WTC11 (cell line): Measurements from ENCODE around the gene SUSD4. TPM values are rescaled to one million over a fixed set of nuclear protein-coding genes. Genes with fewer than 3 reads are reported as not detected.

Experiments used
- ATAC-seq: fragments of 200-7000 bp; cut with Tn5 transposase; 2 replicates; pipeline ENCODE4 v1.10.0; 2021; ENCODE audit warnings: mild to moderate bottlenecking, moderate library complexity
- CTCF ChIA-PET: fragments of 300-600 bp; sonication (Branson Sonifier 250); formaldehyde crosslinking; loops from one replicate; lab custom pipeline; 2021; ENCODE audit warnings: antibody characterized with exemption; lab: Charles Lee
- POLR2A ChIA-PET: fragments of 350-600 bp; sonication (Branson Sonifier 250); formaldehyde crosslinking; loops from one replicate; lab custom pipeline; 2021; ENCODE audit warnings: antibody characterized with exemption; lab: Charles Lee
- DNase-seq: peaks from one replicate; pipeline ENCODE4 v3.0.0; 2021; ENCODE audit warnings: low spot score
- H3K27ac Mint-ChIP-seq: 2 replicates; pipeline ENCODE4 v1.8.0; 2021; ENCODE audit warnings: mixed read lengths
- H3K27me3 Mint-ChIP-seq: 2 replicates; pipeline ENCODE4 v1.8.0; 2021; ENCODE audit warnings: low read depth, mild to moderate bottlenecking, moderate library complexity, mixed read lengths
- H3K36me3 Mint-ChIP-seq: 2 replicates; pipeline ENCODE4 v1.8.0; 2021; ENCODE audit warnings: mixed read lengths
- H3K4me1 Mint-ChIP-seq: 2 replicates; pipeline ENCODE4 v1.8.0; 2022; ENCODE audit warnings: mixed read lengths
- H3K4me3 Mint-ChIP-seq: 2 replicates; pipeline ENCODE4 v1.8.0; 2021; ENCODE audit warnings: mild to moderate bottlenecking, moderate library complexity, mixed read lengths
- H3K9me3 Mint-ChIP-seq: 2 replicates; pipeline ENCODE4 v1.8.0; 2021; ENCODE audit warnings: mixed read lengths
- ARID4B ChIP-seq: sonication (generic); formaldehyde crosslinking; IDR thresholded peaks from 2 replicates; pipeline ENCODE4 v1.8.0; 2023; ENCODE audit warnings: missing genetic modification reagents, mild to moderate bottlenecking, borderline replicate concordance
- CREM ChIP-seq: sonication (generic); formaldehyde crosslinking; IDR thresholded peaks from 2 replicates; pipeline ENCODE4 v1.8.1; 2022; ENCODE audit warnings: mild to moderate bottlenecking, missing genetic modification reagents, moderate library complexity
- FOXJ3 ChIP-seq: sonication (generic); formaldehyde crosslinking; IDR thresholded peaks from 2 replicates; pipeline ENCODE4 v1.9.0; 2021; ENCODE audit warnings: missing genetic modification reagents, mild to moderate bottlenecking, borderline replicate concordance
- IRF1 ChIP-seq: sonication (generic); formaldehyde crosslinking; IDR thresholded peaks from 2 replicates; pipeline ENCODE4 v1.8.0; 2023; ENCODE audit warnings: missing genetic modification reagents
- MXD4 ChIP-seq: fragments of 250-450 bp; sonication (Bioruptor Pico); IDR thresholded peaks from 2 replicates; pipeline ENCODE4 v1.8.0; 2021; ENCODE audit warnings: mild to moderate bottlenecking, moderate library complexity, borderline replicate concordance
- NFYB ChIP-seq: sonication (generic); formaldehyde crosslinking; conservative IDR thresholded peaks from 2 replicates; pipeline ENCODE4 v1.8.0; 2022; ENCODE audit warnings: low read depth, missing genetic modification reagents
- OVOL2 ChIP-seq: fragments of 250-450 bp; sonication (Bioruptor Pico); IDR thresholded peaks from 2 replicates; pipeline ENCODE4 v1.9.0; 2021; ENCODE audit warnings: mild to moderate bottlenecking, borderline replicate concordance
- RELA ChIP-seq: sonication (generic); formaldehyde crosslinking; IDR thresholded peaks from 2 replicates; pipeline ENCODE4 v1.8.1; 2022; ENCODE audit warnings: missing genetic modification reagents, mild to moderate bottlenecking, borderline replicate concordance
- ZBTB43 ChIP-seq: sonication (generic); formaldehyde crosslinking; IDR thresholded peaks from 2 replicates; pipeline ENCODE4 v1.8.1; 2023; ENCODE audit warnings: mild to moderate bottlenecking, missing genetic modification reagents
- ZNF232 ChIP-seq: sonication (generic); formaldehyde crosslinking; IDR thresholded peaks from 2 replicates; pipeline ENCODE4 v1.8.0; 2022; ENCODE audit warnings: mild to moderate bottlenecking, missing genetic modification reagents
- ZNF671 ChIP-seq: fragments of 250-450 bp; sonication (Bioruptor Pico); IDR thresholded peaks from 2 replicates; pipeline ENCODE4 v1.8.0; 2021; ENCODE audit warnings: mild to moderate bottlenecking
- total RNA-seq: library from RNA; stranded (reverse); gene quantifications from 3 replicates; pipeline ENCODE4 v1.2.3, GENCODE V29; 2021
- TF ChIP-seq, protein P1 (sequence below): sonication (generic); formaldehyde crosslinking; IDR thresholded peaks from 2 replicates; pipeline ENCODE4 v1.8.0; 2022; ENCODE audit warnings: mild to moderate bottlenecking, missing genetic modification reagents
- TF ChIP-seq, protein P2 (sequence below): fragments of 250-450 bp; sonication (Bioruptor Pico); IDR thresholded peaks from 2 replicates; pipeline ENCODE4 v1.8.0; 2021; ENCODE audit warnings: mild to moderate bottlenecking
- TF ChIP-seq, protein P3 (sequence below): fragments of 200-600 bp; IDR thresholded peaks from 2 replicates; pipeline ENCODE4 v1.8.0; 2022; ENCODE audit warnings: antibody characterized with exemption
- TF ChIP-seq, protein P4 (sequence below): fragments of 250-450 bp; sonication (Bioruptor Pico); IDR thresholded peaks from 2 replicates; pipeline ENCODE4 v1.9.0; 2021; ENCODE audit warnings: mild to moderate bottlenecking, borderline replicate concordance

Gene SUSD4
- total RNA-seq, 1 experiment from 2014 or later, result 1.8 TPM

DNA sequence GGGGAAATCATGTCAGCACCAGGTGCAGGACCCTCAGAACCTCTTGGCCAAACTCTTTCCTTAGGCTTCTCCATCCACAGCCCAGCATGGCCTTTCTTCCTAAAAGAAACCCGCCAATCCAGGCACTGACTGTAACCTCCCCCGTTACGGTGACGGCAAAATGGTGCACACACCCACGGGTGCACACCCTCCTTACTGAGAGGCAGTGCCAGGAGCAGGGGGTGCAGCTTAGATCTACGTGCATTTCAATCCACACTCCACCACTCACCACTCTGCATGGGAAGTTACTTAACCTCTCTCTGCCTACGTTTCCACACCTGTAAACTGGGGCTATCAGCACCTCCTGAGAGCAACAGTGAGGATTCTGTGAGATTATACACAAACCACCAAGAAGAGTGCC, 31.0 kb downstream of the SUSD4 start:
- no peaks in the 10 kb centered on the region; the same call in 1 of the 2 replicates for H3K4me1 Mint-ChIP-seq
- no peaks in the 10 kb centered on the region for H3K36me3 Mint-ChIP-seq
- H3K4me3 Mint-ChIP-seq, result no peak overlapping the region
- ChIA-PET POLR2A (no interaction called here), CTCF (no interaction called here)
- no peak overlapping the region for H3K27ac Mint-ChIP-seq
- no peak for DNase-seq
- no peaks in the 10 kb centered on the region for H3K9me3 Mint-ChIP-seq
- no peak for ATAC-seq
- TF ChIP-seq, protein P1, sequence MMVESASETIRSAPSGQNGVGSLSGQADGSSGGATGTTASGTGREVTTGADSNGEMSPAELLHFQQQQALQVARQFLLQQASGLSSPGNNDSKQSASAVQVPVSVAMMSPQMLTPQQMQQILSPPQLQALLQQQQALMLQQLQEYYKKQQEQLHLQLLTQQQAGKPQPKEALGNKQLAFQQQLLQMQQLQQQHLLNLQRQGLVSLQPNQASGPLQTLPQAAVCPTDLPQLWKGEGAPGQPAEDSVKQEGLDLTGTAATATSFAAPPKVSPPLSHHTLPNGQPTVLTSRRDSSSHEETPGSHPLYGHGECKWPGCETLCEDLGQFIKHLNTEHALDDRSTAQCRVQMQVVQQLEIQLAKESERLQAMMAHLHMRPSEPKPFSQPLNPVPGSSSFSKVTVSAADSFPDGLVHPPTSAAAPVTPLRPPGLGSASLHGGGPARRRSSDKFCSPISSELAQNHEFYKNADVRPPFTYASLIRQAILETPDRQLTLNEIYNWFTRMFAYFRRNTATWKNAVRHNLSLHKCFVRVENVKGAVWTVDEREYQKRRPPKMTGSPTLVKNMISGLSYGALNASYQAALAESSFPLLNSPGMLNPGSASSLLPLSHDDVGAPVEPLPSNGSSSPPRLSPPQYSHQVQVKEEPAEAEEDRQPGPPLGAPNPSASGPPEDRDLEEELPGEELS (CRISPR knock-in tag), result no peak
- TF ChIP-seq MXD4 (CRISPR knock-in tag) (no peak), ZBTB43 (CRISPR knock-in tag) (no peak), CREM (CRISPR knock-in tag) (no peak), ARID4B (CRISPR knock-in tag) (no peak), OVOL2 (no peak), NFYB (CRISPR knock-in tag) (no peak), RELA (CRISPR knock-in tag) (no peak), ZNF232 (no peak), FOXJ3 (CRISPR knock-in tag) (no peak)
- TF ChIP-seq, protein P2, sequence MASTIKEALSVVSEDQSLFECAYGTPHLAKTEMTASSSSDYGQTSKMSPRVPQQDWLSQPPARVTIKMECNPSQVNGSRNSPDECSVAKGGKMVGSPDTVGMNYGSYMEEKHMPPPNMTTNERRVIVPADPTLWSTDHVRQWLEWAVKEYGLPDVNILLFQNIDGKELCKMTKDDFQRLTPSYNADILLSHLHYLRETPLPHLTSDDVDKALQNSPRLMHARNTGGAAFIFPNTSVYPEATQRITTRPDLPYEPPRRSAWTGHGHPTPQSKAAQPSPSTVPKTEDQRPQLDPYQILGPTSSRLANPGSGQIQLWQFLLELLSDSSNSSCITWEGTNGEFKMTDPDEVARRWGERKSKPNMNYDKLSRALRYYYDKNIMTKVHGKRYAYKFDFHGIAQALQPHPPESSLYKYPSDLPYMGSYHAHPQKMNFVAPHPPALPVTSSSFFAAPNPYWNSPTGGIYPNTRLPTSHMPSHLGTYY, result no peak
- TF ChIP-seq, protein P3, sequence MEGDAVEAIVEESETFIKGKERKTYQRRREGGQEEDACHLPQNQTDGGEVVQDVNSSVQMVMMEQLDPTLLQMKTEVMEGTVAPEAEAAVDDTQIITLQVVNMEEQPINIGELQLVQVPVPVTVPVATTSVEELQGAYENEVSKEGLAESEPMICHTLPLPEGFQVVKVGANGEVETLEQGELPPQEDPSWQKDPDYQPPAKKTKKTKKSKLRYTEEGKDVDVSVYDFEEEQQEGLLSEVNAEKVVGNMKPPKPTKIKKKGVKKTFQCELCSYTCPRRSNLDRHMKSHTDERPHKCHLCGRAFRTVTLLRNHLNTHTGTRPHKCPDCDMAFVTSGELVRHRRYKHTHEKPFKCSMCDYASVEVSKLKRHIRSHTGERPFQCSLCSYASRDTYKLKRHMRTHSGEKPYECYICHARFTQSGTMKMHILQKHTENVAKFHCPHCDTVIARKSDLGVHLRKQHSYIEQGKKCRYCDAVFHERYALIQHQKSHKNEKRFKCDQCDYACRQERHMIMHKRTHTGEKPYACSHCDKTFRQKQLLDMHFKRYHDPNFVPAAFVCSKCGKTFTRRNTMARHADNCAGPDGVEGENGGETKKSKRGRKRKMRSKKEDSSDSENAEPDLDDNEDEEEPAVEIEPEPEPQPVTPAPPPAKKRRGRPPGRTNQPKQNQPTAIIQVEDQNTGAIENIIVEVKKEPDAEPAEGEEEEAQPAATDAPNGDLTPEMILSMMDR, result no peak
- no peaks in the 10 kb centered on the region; the same call in 1 of the 2 replicates for H3K27me3 Mint-ChIP-seq

DNA sequence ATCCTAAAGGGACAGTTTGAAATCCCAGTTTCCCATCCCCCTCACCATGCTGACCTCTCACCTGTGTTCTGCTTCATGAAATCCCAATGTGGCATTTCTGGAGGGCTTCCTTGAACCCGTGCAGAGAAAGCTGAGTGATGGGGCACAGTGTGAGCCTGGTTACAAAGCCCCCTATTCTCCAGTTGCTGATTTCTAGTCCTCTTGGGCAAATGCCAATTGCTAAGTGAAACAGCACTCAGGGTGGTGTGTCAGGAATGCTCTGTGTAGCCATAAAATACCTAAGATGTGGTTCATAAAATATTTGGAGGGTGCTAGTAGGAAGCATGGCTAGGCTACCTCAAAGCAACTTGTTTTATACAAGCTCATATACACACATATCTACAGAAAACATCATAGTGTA, 32.0 kb downstream of the SUSD4 start:
- DNase-seq, result no peak
- TF ChIP-seq ZNF671, result no peak
- TF ChIP-seq IRF1 (CRISPR knock-in tag), result no peak
- TF ChIP-seq, protein P4, sequence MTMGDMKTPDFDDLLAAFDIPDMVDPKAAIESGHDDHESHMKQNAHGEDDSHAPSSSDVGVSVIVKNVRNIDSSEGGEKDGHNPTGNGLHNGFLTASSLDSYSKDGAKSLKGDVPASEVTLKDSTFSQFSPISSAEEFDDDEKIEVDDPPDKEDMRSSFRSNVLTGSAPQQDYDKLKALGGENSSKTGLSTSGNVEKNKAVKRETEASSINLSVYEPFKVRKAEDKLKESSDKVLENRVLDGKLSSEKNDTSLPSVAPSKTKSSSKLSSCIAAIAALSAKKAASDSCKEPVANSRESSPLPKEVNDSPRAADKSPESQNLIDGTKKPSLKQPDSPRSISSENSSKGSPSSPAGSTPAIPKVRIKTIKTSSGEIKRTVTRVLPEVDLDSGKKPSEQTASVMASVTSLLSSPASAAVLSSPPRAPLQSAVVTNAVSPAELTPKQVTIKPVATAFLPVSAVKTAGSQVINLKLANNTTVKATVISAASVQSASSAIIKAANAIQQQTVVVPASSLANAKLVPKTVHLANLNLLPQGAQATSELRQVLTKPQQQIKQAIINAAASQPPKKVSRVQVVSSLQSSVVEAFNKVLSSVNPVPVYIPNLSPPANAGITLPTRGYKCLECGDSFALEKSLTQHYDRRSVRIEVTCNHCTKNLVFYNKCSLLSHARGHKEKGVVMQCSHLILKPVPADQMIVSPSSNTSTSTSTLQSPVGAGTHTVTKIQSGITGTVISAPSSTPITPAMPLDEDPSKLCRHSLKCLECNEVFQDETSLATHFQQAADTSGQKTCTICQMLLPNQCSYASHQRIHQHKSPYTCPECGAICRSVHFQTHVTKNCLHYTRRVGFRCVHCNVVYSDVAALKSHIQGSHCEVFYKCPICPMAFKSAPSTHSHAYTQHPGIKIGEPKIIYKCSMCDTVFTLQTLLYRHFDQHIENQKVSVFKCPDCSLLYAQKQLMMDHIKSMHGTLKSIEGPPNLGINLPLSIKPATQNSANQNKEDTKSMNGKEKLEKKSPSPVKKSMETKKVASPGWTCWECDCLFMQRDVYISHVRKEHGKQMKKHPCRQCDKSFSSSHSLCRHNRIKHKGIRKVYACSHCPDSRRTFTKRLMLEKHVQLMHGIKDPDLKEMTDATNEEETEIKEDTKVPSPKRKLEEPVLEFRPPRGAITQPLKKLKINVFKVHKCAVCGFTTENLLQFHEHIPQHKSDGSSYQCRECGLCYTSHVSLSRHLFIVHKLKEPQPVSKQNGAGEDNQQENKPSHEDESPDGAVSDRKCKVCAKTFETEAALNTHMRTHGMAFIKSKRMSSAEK (CRISPR knock-in tag), result no peak
- ChIA-PET CTCF (no interaction called here), POLR2A (no interaction called here)
- Mint-ChIP-seq H3K36me3 (no peaks in the 10 kb centered on the region), H3K4me3 (no peak overlapping the region), H3K27ac (no peak overlapping the region), H3K9me3 (no peaks in the 10 kb centered on the region), H3K4me1 (no peaks in the 10 kb centered on the region; the same call in 1 of the 2 replicates), H3K27me3 (no peaks in the 10 kb centered on the region; the same call in 1 of the 2 replicates)
- ATAC-seq, result no peak
